ENCODE data around the gene BMP6. TPM values are rescaled to one million over a fixed set of nuclear protein-coding genes. Genes with fewer than 3 reads are reported as not detected.

BMP6 gene
- total and polyA plus RNA-seq, 2 of the 4 experiments (the other 2 are of a cell fraction), result 0.18 to 0.19 TPM

DNA sequence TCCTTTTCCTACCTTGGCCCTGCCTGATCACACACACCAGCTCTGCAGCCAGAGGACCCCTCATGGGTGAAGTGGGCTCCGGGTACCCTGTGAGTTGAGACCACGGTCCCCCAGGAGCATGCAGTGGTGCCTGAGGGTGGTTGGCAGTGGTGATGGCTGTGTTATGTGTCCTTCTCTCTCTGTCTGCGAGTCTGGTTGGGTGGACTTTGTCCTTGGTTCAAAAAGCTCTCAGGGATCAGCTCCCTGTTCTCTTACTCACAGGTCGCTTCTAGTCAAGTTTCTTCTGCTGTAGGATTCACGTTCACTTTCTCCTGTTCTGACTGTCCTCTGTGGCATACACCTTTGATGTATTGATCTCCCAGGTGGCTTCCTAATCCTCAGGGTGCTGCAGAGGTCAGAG lies 100.1 kb downstream of the BMP6 start:
- no peak overlapping the region for H4K91ac ChIP-seq (ENCODE audit: insufficient read depth, low read depth, low read length)
- in situ Hi-C loops (cut with MboI; ENCODE audit: low sequenced_read_pairs) (no loop called here), dilution Hi-C loops (cut with HindIII; ENCODE audit: low sequenced_read_pairs, unreplicated experiment) (no loop called here), intact Hi-C loops (cut with micrococcal nuclease) (no loop called here)
- DNase-seq (no peak), ATAC-seq (ENCODE audit: low read depth) (no peak)
- no peaks in the 10 kb centered on the region for H3K27me3 ChIP-seq (ENCODE audit: control insufficient read depth, insufficient read depth, low read length)
- no peaks in the 10 kb centered on the region; the same call in 1 of the 2 replicates for H4K20me1 ChIP-seq (ENCODE audit: insufficient read depth, low read length)
- no peaks in the 10 kb centered on the region for H3K9me1 ChIP-seq (ENCODE audit: insufficient read depth, low read length)
- H2BK15ac ChIP-seq (ENCODE audit: low read depth, low read length), result no peak overlapping the region
- POLR2A ChIA-PET (ENCODE audit: unreplicated experiment), result no interaction called here
- H3K4ac ChIP-seq (ENCODE audit: low read depth, low read length), result no peak overlapping the region
- no peaks in the 10 kb centered on the region for H3K9me3 ChIP-seq (ENCODE audit: control insufficient read depth, insufficient read depth, low read length)
- H3K4me3 ChIP-seq (ENCODE audit: insufficient read depth, low read depth, low read length), result no peak overlapping the region
- H3K79me1 ChIP-seq (ENCODE audit: low read depth in 1 of 2, low read length in 2 of 2), result no peaks in the 10 kb centered on the region
- WGBS, 2 experiments (ENCODE audit: extremely low coverage in 2 of 2, insufficient read length in 1 of 2), result 57% methylated on average over 1 of the region's 5 CpGs; no CpG with 5 or more reads in 1 of the 2 experiments
- no peak overlapping the region for H3K18ac ChIP-seq (ENCODE audit: low read depth, low read length)
- H2BK20ac ChIP-seq (ENCODE audit: low read depth, low read length), result no peak overlapping the region
- no TSS peak for BruUV-seq (replicated peaks)
- TF ChIP-seq NFE2L2 (IDR thresholded peaks at IDR 0.05; ENCODE audit: low read depth, low read length), result no peak
- TF ChIP-seq, protein P1, sequence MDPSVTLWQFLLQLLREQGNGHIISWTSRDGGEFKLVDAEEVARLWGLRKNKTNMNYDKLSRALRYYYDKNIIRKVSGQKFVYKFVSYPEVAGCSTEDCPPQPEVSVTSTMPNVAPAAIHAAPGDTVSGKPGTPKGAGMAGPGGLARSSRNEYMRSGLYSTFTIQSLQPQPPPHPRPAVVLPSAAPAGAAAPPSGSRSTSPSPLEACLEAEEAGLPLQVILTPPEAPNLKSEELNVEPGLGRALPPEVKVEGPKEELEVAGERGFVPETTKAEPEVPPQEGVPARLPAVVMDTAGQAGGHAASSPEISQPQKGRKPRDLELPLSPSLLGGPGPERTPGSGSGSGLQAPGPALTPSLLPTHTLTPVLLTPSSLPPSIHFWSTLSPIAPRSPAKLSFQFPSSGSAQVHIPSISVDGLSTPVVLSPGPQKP (IDR thresholded peaks at IDR 0.05; ENCODE audit: borderline replicate concordance, low read depth, low read length), result no peak
- TF ChIP-seq POLR2A (IDR thresholded peaks at IDR 0.05; ENCODE audit: low read depth, low read length), result no peak
- no peak for TF ChIP-seq RCOR1 (IDR thresholded peaks at IDR 0.05; ENCODE audit: insufficient replicate concordance, low read length)
- TF ChIP-seq MAFK (IDR thresholded peaks at IDR 0.05; ENCODE audit: low read depth, low read length), result no peak
- TF ChIP-seq, protein P2, sequence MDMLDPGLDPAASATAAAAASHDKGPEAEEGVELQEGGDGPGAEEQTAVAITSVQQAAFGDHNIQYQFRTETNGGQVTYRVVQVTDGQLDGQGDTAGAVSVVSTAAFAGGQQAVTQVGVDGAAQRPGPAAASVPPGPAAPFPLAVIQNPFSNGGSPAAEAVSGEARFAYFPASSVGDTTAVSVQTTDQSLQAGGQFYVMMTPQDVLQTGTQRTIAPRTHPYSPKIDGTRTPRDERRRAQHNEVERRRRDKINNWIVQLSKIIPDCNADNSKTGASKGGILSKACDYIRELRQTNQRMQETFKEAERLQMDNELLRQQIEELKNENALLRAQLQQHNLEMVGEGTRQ (IDR thresholded peaks at IDR 0.05; ENCODE audit: low read depth, low read length), result no peak
- no peak for TF ChIP-seq CEBPB (IDR thresholded peaks at IDR 0.05; ENCODE audit: low read depth, low read length)
- TF ChIP-seq RAD21 (IDR thresholded peaks at IDR 0.05; ENCODE audit: low read length), result no peak
- no peak overlapping the region for H2AK5ac ChIP-seq (ENCODE audit: low read depth, low read length)
- no peak overlapping the region for H4K5ac ChIP-seq (ENCODE audit: low read depth, low read length)
- no peak overlapping the region for H3K9ac ChIP-seq (ENCODE audit: low read depth, low read length)
- H3K27ac ChIP-seq (ENCODE audit: insufficient read depth, low read length), result no peak overlapping the region
- H2AFZ ChIP-seq (replicated peaks; ENCODE audit: low read length, poor library complexity), result no peak overlapping the region
- no peak overlapping the region for H3K14ac ChIP-seq (replicated peaks; ENCODE audit: low read depth, low read length)
- no peak overlapping the region for H3K4me2 ChIP-seq (ENCODE audit: low read depth, low read length)
- no peak overlapping the region for H2BK120ac ChIP-seq (ENCODE audit: low read depth, low read length)
- H4K8ac ChIP-seq (ENCODE audit: low read depth in 2 of 2, low read length in 2 of 2), result no peak overlapping the region
- CTCF ChIA-PET, result interaction anchor here (0.6 kb wide), 1 partner anchor 73 kb away, joined by 3 read pairs; no protein-coding TSS in a partner anchor
- peaks cover 2% of the 10 kb centered on the region; the same call in 1 of the 2 replicates for H3K4me1 ChIP-seq (ENCODE audit: control insufficient read depth, insufficient read depth, low read length)
- no peak overlapping the region for H3K23ac ChIP-seq (ENCODE audit: low read depth, low read length)
- H2BK5ac ChIP-seq (ENCODE audit: low read depth, low read length, poor library complexity, severe bottlenecking), result no peak overlapping the region
- no peak overlapping the region for H3K56ac ChIP-seq (ENCODE audit: extremely low read depth, insufficient read depth, low read length)
- H3K36me3 ChIP-seq (ENCODE audit: control insufficient read depth, insufficient read depth, low read length), result no peaks in the 10 kb centered on the region
- H2AK9ac ChIP-seq (replicated peaks; ENCODE audit: low read depth, low read length, poor library complexity), result no peak overlapping the region
